Chondrocyte (in vitro differentiated cells): Measurements from ENCODE around the gene NEURL1B. TPM values are rescaled to one million over a fixed set of nuclear protein-coding genes. Genes with fewer than 3 reads are reported as not detected.

ENCODE experiments used
- DNase-seq: peaks from one replicate; pipeline ENCODE4 v3.0.0; 2021; ENCODE audit warnings: mixed read lengths, low spot score
- H3K27ac Mint-ChIP-seq: one replicate; pipeline ENCODE4 v1.8.0; 2021; ENCODE audit warnings: mild to moderate bottlenecking, moderate library complexity, mixed read lengths; ENCODE audit not compliant: unreplicated experiment
- H3K27me3 Mint-ChIP-seq: 2 replicates; pipeline ENCODE4 v1.8.0; 2021; ENCODE audit warnings: low read depth, mixed read lengths
- H3K36me3 Mint-ChIP-seq: 2 replicates; pipeline ENCODE4 v1.8.0; 2021; ENCODE audit warnings: low read depth, mixed read lengths
- H3K4me1 Mint-ChIP-seq: 2 replicates; pipeline ENCODE4 v1.8.0; 2021; ENCODE audit warnings: low read depth, mild to moderate bottlenecking, mixed read lengths
- H3K4me3 Mint-ChIP-seq: one replicate; pipeline ENCODE4 v1.8.0; 2021; ENCODE audit warnings: mild to moderate bottlenecking, moderate library complexity, mixed read lengths; ENCODE audit not compliant: unreplicated experiment
- H3K9me3 Mint-ChIP-seq: 2 replicates; pipeline ENCODE4 v1.8.0; 2021; ENCODE audit warnings: low read depth, mixed read lengths
- CTCF ChIP-seq: fragments of 200-600 bp; sonication (generic); IDR thresholded peaks from 2 replicates; pipeline ENCODE4 v1.5.0; 2021; ENCODE audit warnings: antibody characterized with exemption, mild to moderate bottlenecking, moderate library complexity
- total RNA-seq: library from RNA; stranded (reverse); gene quantifications from 3 replicates; pipeline ENCODE4 v1.2.1, GENCODE V29; 2021

NEURL1B gene
- total RNA-seq, 1 donor from 2014 or later = 5.4 TPM

GRCh38 chr5:172733131-172733973, 92.3 kb downstream of the NEURL1B start:
- TF ChIP-seq CTCF = peak; percentile 29
- Mint-ChIP-seq H3K9me3 (no peaks in the 10 kb centered on the region), H3K4me3 (peak overlapping the region; percentile 59), H3K27me3 (no peaks in the 10 kb centered on the region), H3K36me3 (no peaks in the 10 kb centered on the region), H3K27ac (peak overlapping the region; percentile 97), H3K4me1 (peaks cover 49% of the 10 kb centered on the region)
- DNase-seq = peak; percentile 95

- DNase-seq = no peak
- peak overlapping the region; percentile 97 for H3K27ac Mint-ChIP-seq
- peak overlapping the region; percentile 59 for H3K4me3 Mint-ChIP-seq
- no peaks in the 10 kb centered on the region for H3K9me3 Mint-ChIP-seq
- H3K27me3 Mint-ChIP-seq = no peaks in the 10 kb centered on the region
- no peak for TF ChIP-seq CTCF
- H3K4me1 Mint-ChIP-seq = peaks cover 51% of the 10 kb centered on the region
- H3K36me3 Mint-ChIP-seq = no peaks in the 10 kb centered on the region
Observed at GRCh38 chr5:172733974-172734346, 92.9 kb downstream of the NEURL1B start.

- H3K27me3 Mint-ChIP-seq = no peaks in the 10 kb centered on the region
- no peaks in the 10 kb centered on the region for H3K36me3 Mint-ChIP-seq
- no peaks in the 10 kb centered on the region for H3K9me3 Mint-ChIP-seq
- H3K4me1 Mint-ChIP-seq = peaks cover 64% of the 10 kb centered on the region
- H3K4me3 Mint-ChIP-seq = no peak overlapping the region
- peak overlapping the region; percentile 73 for H3K27ac Mint-ChIP-seq
- peak; percentile 52 for DNase-seq
- TF ChIP-seq CTCF = no peak
Observed at GRCh38 chr5:172735141-172735831, 94.2 kb downstream of the NEURL1B start.

GRCh38 chr5:172736508-172737135, 95.6 kb downstream of the NEURL1B start:
- H3K4me1 Mint-ChIP-seq = peaks cover 73% of the 10 kb centered on the region
- H3K9me3 Mint-ChIP-seq = no peaks in the 10 kb centered on the region
- H3K4me3 Mint-ChIP-seq = no peak overlapping the region

More at GRCh38 chr5:172736508-172737135, 95.6 kb downstream of the NEURL1B start:
- peak; percentile 39 for DNase-seq
- H3K27me3 Mint-ChIP-seq = no peaks in the 10 kb centered on the region
- no peak for TF ChIP-seq CTCF
- no peaks in the 10 kb centered on the region for H3K36me3 Mint-ChIP-seq
- H3K27ac Mint-ChIP-seq = peak overlapping the region; percentile 59
